Measurements from ENCODE around the gene ACSL1.
"Not testable (repeated sequence)": the region's sequence is repeated elsewhere in the genome, so short reads cannot be mapped to it uniquely, and the experiment has no call there.

The ACSL1 gene

GRCh38 chr4:184755278-184755677, 70.5 kb downstream of the ACSL1 start:
- DNase-seq (ENCODE audit: low read depth): no peak

- DNase-seq (ENCODE audit: low read depth): no peak
These were observed 73.1 kb downstream of the ACSL1 start for GRCh38 chr4:184752496-184753275.

DNA sequence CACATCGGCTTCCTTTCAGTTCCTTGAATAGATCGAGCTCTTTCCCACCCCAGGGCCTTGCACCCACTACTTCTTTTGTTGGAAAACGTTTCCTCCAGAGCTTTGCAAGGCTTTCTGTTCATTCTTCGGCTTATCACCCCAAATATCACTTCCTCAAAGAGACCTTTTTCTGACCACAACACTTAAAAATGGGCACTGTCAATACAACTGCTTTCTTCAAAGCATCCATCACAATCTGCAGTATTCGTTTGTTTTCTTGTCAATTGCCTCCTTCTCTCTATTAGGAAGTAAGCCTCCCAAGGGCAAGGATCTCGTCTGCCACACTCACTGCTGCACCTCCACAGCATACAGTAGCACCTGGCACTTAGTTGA, 74.2 kb downstream of the ACSL1 start:
- no peak for DNase-seq (ENCODE audit: low read depth)

- no peak for DNase-seq (ENCODE audit: low read depth)
These were observed 74.7 kb downstream of the ACSL1 start for GRCh38 chr4:184750926-184751584.

GRCh38 chr4:184748251-184748652, 77.5 kb downstream of the ACSL1 start:
- DNase-seq (ENCODE audit: low read depth): no peak

DNA sequence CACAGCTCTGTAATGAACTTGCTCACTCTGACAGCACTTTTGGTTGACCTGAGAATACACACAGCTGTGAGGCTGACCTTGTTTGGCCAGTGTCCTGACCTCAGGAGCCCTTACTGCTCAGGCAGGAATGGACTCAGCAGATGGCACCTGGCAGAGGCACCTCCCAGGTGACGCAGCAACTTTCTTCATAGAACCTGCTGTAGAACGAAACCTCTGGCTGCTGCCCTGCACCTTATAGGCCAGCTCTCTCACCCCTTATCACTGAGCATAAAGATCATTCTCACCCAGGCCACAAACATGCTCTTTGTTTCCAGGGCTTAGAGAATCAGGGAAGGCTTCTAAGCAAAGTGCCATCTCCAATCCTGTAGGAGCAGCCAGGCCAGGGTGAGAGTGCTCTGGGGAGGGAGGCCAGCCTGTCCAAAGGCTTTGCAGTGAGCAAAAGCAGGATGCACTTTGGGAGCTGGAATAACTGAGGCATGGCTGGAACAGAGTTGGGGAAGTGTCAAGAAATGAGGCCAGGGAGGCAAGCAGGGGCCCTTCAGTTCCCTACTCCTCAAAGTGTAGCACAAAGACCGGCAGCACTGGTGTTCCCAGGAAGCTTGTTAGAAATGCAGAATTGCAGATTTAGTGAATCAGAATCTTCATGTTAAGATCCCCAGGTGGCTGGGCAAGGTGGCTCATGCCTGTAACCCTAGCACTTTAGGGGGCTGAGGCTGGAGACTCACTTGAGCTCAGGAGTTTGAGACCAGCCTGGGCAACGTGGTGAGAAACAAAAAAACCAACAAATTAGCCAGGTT, 78.5 kb downstream of the ACSL1 start:
- no peak for DNase-seq (ENCODE audit: low read depth)

GRCh38 chr4:184745831-184746795, 79.7 kb downstream of the ACSL1 start:
- peak; percentile 54 for DNase-seq (ENCODE audit: low read depth)

GRCh38 chr4:184744236-184744635, 81.5 kb downstream of the ACSL1 start:
- no peak for DNase-seq (ENCODE audit: low read depth)

DNA sequence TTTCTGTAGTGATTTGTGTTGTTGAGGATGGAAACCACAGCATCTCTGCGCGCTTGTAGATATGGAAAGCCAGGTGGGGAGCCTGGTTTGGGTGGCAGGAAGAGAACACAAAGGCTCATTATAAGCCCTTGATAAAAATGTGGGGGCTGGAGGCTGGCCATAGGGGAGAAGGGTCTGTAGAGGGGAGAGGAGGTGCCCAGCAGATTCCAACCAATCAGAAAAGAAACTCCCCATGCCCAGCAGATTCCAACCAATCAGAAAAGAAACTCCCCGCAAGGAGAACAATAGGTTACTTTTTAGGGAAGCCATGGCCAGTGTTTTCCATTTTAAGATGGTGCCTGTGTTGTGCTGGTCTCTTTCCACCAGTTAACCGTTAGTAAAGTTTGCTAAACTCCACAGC, 82.1 kb downstream of the ACSL1 start:
- no peak for DNase-seq (ENCODE audit: low read depth)

DNA sequence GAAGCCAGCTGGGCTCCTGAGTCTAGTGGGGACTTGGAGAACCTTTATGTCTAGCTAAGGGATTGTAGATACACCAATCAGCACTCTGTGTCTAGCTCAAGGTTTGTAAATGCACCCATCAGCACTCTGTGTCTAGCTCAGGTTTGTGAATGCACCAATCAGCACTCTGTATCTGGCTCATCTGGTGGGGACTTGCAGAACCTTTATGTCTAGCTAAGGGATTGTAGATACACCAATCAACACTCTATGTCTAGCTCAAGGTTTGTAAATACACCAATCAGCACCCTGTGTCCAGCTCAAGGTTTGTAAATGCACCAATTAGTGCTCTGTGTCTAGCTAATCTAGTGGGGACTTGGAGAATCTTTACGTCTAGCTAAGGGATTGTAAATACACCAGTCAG, 84.1 kb downstream of the ACSL1 start:
- not testable (repeated sequence) for DNase-seq (ENCODE audit: low read depth)

DNA sequence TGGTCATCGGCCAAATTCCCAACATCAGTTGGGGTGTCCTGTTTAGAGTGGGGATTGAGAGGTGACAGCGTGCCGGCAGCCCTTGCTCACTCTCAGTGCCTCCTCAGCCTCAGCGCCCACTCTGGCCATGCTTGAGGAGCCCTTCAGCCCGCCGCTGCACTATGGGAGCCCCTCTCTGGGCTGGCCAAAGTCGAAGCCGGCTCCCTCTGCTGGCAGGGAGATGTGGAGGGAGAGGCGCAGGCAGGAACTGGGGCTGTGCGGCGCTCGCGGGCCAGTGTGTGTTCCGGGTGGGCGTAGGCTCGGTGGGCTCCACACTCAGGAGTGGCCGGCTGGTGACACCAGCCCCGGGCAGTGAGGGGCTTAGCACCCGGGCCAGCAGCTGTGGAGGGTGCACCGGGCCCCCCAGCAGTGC, 84.8 kb downstream of the ACSL1 start:
- no peak for DNase-seq (ENCODE audit: low read depth)

GRCh38 chr4:184739575-184739974, 86.2 kb downstream of the ACSL1 start:
- DNase-seq (ENCODE audit: low read depth): not testable (repeated sequence)

DNA sequence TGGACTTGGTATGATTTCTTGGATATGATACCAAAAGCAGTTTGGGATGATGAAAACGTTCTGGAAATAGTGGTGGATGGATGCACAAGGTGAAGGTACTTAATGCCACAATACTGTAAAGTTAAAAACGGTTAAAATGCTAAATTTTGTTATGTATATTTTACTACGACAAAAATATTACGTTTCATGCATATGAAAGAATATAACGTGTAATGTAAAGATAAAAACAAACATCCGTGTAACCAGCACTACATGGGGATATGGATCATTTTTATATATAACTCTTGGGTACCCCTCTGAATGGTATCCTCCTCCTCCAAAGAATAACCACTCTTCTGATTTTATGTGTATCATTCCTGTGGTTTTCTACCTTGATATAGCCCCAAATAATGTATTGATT, 91.0 kb downstream of the ACSL1 start:
- no peak for DNase-seq (ENCODE audit: low read depth)

- peak; percentile 97 for DNase-seq (ENCODE audit: low read depth)
These were observed 91.9 kb downstream of the ACSL1 start, which contains the start of gene CENPU for GRCh38 chr4:184733654-184734524. TSS of gene CENPU (minus strand) at chr4:184734096. CDS start at chr4:184734062, 34 bp downstream.

DNA sequence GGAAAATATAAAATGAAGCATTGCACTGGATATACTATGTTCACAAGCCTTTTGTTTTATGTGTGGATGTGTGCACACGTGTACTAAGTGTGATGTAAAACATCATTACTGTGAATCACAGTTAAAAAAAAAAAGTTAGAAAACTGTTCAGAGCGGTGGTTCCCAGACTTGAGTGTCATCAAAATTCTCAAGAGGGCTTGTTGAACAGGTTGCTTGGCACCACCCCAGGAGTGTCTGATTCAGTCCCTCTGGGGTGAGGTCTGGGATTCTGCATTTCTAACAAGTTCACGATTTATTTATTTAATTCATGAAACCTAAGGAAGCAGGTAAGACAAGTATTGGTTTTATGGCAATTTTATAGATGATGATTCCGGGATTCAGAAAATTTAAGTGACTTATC, 93.6 kb downstream of the ACSL1 start:
- DNase-seq (ENCODE audit: low read depth): no peak

DNA sequence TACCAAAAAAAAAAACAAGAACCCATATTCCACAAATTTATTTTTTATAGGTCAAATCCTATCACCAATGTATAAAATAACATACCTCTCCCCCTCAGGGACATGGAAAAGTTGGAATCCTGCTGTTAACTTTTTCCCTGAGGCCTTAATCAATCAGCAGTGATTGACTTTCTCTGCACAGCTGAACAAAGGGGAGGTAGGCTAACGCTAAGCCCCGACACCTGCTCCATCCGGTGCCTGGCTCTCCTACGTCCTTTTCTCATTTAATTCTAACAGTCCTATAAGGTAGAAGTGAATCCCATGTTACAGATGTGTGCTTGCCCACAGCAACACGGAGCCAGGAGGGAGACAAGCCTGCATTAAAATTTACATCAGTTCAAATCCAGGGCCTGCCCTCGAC, 94.7 kb downstream of the ACSL1 start:
- no peak for DNase-seq (ENCODE audit: low read depth)

- no peak for DNase-seq (ENCODE audit: low read depth)
These were observed 95.8 kb downstream of the ACSL1 start for GRCh38 chr4:184729946-184730345.

GRCh38 chr4:184728858-184729257, 96.9 kb downstream of the ACSL1 start:
- DNase-seq (ENCODE audit: low read depth): no peak

DNA sequence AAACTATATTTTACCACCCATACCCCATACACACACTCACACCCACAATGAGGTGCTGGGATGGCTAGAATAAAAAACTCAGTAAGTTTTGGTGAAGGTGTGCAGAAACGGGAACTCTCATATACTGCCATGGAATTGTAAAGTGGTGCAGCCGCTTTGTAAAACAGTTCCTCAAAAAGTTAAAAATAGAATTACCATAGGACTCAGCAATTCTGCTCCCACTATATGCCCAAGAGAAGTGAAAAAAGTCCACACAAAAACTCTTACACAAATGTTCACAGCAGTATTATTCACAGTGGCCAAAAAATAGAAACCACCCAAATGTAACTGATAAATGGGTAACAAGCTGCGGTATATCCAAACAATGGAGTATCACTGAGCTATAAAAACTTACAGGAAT, 98.3 kb downstream of the ACSL1 start:
- no peak for DNase-seq (ENCODE audit: low read depth)

GRCh38 chr4:184722798-184723197, 103.0 kb downstream of the ACSL1 start:
- no peak for DNase-seq (ENCODE audit: low read depth)

DNA sequence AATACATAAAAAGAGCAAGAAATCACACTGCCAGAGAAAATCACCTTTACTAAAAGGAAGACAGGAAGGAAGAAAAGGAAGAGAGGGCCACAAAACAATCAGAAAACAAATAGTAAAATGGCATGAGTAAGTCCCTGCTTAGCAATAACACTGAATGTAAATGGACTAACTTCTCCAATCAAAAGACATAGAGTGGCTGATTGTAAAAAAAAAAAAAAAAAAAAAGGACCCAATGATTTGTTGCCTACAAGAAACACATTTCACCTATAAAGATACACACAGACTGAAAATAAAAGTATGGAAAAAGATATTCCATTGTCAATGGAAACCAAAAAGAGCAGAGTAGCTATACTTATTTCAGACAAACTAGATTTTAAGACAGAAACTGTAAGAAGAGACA, 104.5 kb downstream of the ACSL1 start:
- DNase-seq (ENCODE audit: low read depth): no peak

All from activated T-cell treated with anti-CD3 and anti-CD28 coated beads for 48 hours (primary cell).